Measurements from ENCODE around the gene SART3.

The SART3 gene, protein sequence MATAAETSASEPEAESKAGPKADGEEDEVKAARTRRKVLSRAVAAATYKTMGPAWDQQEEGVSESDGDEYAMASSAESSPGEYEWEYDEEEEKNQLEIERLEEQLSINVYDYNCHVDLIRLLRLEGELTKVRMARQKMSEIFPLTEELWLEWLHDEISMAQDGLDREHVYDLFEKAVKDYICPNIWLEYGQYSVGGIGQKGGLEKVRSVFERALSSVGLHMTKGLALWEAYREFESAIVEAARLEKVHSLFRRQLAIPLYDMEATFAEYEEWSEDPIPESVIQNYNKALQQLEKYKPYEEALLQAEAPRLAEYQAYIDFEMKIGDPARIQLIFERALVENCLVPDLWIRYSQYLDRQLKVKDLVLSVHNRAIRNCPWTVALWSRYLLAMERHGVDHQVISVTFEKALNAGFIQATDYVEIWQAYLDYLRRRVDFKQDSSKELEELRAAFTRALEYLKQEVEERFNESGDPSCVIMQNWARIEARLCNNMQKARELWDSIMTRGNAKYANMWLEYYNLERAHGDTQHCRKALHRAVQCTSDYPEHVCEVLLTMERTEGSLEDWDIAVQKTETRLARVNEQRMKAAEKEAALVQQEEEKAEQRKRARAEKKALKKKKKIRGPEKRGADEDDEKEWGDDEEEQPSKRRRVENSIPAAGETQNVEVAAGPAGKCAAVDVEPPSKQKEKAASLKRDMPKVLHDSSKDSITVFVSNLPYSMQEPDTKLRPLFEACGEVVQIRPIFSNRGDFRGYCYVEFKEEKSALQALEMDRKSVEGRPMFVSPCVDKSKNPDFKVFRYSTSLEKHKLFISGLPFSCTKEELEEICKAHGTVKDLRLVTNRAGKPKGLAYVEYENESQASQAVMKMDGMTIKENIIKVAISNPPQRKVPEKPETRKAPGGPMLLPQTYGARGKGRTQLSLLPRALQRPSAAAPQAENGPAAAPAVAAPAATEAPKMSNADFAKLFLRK

DNA sequence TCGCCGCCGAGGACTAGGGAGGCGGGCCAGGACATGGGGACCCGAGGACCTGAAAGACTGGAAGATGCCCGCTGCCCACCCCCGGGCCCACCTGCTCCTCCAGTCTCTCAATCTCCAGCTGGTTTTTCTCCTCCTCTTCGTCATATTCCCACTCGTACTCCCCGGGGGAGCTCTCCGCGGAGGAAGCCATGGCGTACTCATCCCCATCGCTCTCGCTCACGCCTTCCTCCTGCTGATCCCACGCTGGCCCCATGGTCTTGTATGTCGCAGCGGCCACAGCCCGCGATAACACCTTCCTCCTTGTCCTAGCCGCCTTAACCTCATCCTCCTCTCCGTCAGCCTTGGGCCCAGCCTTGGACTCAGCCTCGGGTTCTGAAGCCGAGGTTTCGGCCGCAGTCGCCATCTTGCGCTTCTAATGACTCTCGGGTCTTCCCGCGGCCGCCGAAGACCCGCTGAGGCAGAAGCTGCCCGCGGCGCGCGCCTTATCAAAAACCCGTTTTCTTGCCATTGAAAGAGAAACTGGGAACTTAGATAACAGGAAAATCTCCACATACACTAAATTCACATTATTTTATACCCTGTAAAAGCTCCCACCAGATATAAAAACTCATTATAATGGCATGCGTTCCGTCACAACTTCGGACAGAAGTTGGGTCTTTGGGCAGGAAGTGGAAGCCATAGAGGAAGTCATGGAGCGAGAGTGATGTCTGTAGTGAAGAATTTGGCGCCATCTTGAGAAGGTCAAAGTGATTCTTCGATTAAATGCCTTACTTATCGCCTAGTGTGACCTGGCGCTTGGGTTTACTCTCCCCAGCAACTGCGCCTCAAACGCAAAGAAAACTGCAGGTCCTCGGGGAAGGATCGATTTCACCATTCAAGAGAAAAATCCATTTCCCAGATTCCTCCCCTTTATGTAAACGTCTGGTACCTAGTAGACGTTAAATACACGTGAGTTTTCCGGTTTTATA, at the start of gene SART3:
SART3 (minus strand) TSS at position 422 of the 968 bp plus-strand sequence; CDS start at position 403, 19 bp downstream.
- DNase-seq, result peak; percentile 90

DNA sequence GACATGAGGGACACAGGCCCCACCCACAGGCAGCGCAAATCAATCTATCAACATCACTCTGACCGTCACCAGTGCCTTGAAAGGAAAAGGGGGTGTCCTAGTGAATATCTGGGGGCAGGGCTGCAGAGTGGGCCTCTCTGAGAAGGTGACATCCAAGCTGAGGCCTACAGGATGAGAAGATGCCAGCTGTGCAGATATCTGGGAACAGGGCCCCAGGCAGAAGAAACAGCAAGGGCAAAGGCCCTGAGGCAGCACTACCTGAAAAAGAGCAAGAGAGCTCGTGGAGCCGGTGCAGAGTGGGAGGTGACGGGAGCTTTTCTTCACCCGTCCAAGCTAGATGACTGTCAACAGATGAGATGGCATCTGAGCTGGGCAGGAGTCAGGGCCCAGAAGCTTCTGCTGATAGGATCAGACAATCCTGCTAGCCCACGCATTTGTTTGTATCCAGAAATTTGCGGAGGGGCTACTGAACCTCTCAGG, 49.4 kb upstream of the SART3 start:
- DNase-seq, result no peak

DNA sequence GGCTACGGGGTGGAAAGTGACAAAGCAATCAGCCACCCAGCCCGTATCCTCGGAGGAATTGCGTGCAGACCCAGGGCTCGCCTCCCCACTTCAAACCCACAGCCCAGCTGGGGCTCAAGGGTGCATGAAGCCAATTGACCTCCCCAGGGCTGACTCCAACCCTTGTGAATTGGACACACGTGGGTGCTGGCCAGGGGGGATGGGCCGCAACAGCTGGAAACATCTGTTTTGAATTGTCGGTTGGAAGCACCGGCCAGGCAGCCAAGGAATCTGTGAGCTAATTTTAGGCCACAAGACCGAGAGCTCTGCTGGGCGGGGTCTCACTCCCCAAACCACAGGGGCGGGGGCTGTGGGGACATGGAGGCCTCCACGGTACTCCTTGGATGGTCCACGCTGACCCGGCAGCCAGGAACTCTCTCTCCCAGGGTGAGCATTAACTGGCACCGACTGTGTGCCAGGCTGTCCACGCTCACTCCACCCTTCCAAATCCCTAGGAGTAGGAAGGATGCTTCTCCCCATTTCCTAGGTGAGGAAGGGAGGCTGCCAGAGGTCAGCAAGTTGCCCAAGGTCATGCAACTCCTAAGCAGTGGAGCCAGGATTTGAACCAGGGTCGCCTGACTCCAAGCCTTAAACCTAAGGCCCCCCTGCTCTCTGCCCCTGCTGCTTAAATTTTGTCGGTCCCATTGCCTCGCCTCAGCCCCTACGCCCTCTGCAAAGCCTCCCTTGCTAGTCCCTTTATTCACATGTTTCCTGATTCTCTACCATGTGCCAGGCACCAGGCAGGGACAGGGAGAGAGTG, 48.8 kb upstream of the SART3 start:
- DNase-seq, result no peak

DNA sequence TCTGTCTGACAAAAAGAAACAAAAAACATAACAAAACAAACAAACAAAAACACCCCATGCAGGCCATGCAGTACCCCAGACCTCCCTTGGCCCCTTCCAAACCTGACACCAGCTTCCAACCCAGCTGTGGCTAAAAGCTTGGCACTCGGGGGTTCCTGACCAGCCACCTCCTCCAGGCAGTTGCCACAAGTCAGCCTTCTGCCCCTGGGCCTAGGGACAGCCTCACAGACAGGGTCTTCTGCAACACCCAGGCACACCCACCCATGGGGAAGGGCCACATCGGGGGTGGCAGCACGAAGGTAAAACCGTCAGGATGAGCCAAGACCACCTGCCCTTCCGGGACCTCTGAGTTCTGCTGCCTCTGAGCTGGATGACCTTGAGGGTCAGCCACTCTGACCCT, 47.6 kb upstream of the SART3 start:
- no peak for DNase-seq

DNA sequence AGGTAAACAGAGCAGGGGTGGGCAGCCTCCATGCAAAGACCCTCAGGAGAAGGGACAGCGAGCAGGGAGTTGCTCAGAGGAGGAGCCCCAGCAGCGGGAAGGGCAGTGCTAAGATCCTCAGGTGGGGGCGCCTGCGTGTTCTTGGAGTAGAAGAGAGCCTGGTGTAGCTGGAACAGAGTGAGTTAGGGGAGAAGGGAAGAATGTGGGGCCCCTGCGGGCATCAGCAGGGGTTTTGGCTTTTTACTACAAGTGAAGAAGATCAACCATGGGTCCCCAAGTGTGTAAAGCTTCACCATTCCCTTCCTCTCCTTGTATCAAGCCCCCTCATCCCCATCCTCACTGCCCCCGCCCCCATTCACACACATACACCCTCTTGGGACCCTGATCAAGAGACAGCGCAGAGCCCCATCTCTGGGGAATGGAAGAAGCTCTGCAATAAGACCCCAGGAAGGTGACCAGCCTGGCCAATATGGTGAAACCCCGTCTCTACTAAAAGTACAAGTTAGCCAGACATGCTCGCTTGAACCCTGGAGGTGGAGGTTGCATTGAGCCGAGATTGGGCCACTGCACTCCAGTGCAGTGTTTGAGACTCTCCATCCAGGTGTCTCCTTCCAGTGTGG, 47.1 kb upstream of the SART3 start:
- DNase-seq, result no peak

DNA sequence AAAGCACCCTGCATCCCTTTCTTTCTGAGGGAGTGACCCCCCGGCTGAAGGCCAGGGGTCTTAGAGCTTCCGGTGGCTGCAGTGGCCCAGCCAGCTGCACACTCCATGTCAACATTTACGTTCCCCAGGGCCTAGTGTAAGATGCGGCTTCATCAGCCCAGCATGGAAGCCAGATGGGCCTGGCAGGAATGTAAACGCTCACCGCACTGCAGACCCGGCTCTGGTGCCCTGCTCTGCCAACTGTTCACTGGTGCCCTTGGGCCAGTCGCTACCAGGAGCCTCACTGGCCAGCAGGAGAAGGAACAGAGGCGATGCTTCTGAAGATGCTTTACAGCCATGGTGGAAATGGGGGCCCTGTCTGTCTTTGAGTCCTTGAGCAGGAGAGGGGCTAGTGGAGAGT, 45.5 kb upstream of the SART3 start:
- no peak for DNase-seq

DNA sequence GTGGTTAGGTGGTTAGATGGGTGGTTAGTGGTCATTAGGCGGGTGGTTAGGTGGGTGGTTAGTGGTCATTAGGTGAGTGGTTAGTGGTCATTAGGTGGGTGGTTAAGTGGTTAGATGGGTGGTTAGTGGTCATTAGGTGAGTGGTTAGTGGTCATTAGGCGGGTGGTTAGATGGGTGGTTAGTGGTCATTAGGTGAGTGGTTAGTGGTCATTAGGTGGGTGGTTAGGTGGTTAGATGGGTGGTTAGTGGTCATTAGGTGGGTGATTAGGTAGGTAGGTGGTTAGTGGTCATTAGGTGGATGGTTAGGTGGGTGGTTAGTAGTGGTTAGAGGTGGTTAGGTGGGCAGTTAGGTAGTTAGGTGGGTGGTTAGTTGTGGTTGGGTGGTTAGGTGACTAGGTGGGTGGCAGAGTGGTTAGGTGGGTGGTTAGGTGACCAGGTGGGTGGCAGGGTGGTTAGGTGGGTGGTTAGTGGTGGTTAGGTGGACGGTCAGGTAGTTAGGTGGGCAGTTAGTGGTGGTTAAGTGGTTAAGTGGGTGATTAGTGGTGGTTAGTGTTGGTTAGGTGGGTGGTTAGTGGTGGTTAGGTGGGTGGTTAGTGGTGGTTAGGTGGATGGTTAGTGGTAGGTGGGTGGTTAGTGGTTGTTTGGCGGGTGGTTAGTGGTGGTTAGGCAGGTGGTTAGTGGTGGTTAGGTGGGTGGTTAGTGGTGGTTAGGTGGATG, 44.9 kb upstream of the SART3 start:
- no peak for DNase-seq

DNA sequence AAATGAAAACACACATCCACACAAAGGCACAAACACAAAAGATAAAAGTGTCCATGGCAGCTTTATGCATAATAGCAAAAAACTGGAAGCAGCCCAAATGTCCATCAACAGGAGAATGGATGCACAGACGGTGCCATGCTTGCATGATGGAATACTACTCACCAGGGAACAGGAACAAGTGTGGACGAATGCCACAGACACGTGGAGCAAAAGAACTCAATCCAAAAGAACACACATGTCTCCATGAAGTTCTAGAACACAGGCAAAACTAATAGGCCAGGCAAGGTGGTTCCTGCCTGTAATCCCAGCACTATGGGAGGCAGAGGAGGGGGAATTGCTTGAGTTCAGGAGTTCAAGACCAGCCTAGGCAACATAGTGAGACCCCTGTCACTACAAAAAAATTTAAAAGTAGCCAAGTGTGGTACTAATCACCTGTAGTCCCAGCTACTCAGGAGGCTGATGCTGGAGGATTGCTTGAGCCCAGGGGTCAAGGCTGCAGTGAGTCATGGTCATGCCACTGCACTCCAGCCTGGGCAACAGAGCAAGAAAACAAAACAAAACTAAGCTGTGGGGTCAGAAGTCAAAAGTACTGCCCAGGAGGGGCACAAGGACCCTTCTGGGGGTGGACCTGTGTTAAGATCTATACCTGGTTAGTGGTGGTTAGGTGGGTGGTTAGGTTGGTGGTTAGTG, 44.2 kb upstream of the SART3 start:
- DNase-seq, result no peak

DNA sequence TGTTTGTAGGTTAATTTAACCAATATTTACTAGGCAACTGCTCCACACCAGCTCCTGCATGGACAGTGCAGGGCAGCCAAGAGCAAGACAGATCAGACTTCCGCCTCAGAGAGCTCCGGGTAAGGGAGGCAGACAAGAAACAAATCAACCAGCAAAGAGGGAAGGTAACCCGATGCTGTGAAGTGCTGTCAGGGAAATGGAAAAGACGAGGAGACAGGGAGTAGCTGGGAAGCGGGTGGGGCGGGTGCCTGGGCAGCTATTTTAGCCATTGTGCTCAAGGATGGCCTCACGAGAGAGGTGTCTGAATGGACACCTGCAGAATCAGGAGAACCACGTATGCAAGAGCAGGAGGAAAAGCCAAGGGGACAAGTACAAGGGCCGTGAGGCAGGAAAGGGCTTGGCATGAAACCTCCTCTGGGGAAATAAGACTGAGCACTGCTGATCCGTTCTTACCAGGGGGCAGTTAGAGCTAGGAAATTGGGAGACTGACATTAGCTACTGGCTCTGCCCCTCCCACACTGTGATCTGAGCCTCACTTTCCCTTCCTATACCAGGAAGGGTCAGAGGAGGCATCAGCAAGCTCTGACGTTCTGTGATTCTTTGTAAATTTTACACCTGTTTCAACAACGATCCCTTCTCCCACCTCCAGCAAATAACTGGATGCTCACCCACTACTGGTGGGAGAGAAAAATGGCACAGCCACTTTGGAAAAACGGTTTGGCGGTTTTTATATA, 43.4 kb upstream of the SART3 start:
- DNase-seq, result no peak

DNA sequence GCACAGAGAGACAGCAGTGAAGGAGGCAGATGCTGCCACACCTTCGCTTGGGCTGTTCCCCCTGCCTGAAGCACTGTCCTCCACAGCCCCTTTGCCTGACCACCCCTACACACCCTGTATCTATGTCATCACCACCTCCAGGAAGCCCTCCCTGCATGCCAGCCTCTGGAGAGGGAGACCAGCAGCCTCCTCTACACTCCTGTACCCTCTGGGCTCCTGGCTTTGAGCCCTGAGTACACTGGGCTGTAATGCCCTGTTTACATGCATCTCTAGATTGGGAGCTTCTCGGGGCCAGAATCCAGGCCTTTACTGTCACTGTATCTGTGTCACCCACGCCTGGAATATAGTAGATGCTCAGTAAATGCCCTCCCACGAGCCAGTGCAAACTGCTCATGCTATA, 42.8 kb upstream of the SART3 start:
- DNase-seq, result no peak

DNA sequence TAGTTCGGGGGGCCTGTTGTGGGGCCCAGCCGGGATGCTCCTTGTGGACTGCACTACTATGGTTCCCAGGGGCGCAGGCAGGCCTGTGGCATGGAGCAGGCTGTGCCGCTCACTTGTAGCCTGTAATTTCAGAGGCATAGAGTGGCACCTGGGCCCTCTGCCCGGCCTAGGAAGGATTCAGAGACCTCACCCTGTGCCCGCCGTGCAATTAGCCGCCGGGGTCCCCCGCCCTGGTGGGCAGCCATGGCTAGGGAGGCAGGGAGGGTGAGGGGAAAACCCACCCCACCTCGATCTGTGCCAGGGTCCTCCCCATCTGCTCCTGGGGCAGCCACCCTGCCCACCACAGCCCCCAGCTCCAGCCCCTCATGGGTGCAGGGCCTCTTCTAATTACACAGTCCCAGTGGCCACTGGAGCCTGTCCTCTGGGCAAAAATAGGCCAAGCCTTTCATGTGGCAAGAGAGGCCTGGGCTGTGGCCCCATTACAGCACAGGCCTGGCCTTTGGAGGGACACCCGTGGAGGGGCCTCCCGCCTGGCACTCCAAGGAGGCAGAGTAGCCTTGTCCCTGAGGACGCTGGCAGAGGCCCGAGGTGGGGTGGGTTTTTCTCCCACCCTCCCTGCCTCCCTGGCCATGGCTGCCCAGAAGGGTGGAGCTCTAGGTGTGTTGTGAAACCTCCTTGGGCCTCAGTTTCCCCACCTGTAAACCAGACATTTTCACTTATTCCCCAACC, 42.2 kb upstream of the SART3 start:
- no peak for DNase-seq

DNA sequence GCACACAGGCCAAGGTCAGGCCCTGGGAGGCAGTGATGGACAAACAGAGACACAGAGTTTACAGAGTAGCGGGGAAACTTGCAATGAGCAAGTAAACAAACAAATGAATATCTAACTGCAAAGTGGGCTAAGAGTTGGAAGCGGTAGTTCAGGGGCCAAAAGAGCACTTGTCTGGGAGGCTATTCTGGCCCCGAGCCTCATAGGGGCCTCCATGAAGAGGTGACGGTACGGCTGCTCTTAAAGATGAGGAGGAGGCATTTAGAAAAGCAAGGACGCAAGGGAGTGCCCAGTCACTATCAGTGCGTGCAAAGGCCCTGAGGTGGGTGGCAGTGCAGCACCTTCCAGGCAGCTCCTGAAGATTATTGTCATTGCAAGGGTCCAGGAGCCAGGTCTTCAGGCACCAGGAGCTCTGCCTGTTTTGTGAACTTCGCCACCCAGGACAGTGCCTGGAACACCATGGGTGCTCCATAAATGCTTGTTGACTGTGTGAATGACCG, 41.3 kb upstream of the SART3 start:
- DNase-seq, result no peak

DNA sequence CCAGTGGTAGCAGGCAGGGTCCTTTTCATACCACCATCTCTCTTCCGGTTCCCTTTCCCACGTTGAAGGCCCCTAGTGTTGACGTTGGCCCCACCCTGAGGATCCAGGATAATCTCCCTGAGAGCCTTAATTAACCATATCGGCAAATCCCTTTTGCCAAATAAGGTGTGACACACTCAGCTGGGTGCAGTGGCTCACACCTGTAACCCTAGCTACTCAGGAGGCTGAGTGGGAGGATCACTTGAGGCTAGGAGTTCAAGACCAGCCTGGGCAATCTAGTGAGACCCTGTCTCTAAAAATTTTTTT, 39.7 kb upstream of the SART3 start:
- DNase-seq, result no peak

DNA sequence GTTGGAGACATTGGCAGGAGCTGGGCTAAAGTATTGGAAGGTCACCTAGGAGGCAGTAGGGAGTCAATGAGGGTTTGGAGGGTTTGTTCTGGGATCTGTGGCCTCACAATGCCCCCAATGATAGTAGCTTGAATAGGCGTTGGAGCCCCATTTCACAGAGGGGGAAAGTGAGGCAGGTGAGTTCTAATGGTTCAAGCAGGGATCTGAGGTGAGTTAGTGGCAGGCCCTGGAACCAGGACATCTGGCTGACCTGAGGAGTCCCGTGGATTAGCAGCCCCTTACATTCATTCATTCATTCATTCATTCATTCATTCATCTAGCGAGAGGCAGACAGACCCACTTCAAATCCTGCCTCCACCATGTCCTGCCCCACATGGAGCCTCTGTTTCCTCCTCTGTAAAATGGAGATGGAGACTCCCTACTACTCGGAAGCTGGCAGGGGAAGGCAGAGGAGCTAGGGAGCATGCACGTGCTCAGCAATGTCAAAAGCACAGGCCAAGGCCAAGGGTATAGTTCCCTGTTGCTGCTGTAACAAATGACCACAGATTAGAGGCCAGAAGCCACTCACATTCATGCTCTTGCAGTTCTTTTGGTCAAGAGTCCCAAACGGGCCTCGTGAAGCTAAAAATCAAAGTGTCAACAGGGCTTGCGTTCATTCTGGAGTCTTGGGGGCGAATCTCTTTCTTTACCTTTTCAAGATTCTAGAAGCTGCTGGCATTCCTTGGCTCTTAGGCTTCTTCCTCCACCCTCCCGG, 39.2 kb upstream of the SART3 start:
- DNase-seq, result no peak

DNA sequence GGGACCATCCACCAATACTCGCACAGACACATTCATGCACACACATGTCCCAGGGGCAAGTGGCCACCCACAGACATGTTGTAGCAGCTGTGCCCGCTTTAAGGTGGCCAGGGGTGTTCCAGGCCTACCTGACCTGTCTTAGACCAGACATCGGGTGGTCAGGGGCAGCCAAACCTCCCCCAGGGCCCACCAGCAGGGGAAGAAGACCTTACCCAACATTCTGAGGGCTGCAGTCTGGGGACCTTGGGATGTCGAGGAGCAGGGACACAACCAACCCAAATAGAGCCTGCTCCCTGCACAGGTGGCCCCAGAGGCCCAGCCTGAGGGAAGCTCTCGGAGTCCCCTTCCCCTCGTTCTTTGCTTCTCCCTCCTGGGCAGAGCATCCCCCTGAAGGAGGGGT, 38.6 kb upstream of the SART3 start:
- no peak for DNase-seq

DNA sequence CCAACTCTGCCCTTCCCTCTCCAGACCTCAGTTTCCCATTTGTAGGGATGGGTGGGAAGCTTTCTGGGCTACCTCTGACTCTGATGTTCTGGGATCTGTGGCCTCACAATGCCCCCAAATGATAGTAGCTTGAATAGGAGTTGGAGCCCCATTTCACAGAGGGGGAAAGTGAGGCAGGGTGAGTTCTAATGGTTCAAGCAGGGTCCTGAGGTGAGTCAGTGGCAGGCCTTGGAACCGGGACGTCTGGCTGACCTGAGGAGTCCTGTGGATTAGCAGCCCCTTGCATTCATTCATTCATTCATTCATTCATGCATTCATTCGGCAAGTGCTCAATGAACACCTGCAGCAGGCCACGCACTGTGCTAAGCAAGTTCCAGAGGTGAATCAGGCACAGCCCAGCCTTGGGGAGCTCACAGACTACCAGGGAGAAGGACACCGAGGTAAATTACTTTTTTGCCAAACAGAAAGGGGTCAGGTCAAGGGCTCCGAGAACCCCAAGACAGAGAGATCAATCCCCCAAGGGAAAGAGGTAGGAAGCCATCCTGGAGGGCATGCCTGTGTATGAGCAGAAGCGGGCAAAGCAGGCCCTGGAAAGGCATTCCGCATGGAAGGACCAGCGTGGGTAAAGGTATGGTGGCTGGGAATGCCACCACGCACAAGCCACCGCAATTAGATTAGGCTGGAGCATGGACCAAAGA, 37.7 kb upstream of the SART3 start:
- DNase-seq, result no peak
